Measurements from ENCODE around the gene DPP3.
"Not testable (repeated sequence)": the region's sequence is repeated elsewhere in the genome, so short reads cannot be mapped to it uniquely, and the experiment has no call there.

Gene DPP3

GRCh38 chr11:66530927-66531709 is 50.9 kb downstream of the DPP3 start:
- FAIRE-seq (no peak), DNase-seq (ENCODE audit: low spot score) (no peak)

DNA sequence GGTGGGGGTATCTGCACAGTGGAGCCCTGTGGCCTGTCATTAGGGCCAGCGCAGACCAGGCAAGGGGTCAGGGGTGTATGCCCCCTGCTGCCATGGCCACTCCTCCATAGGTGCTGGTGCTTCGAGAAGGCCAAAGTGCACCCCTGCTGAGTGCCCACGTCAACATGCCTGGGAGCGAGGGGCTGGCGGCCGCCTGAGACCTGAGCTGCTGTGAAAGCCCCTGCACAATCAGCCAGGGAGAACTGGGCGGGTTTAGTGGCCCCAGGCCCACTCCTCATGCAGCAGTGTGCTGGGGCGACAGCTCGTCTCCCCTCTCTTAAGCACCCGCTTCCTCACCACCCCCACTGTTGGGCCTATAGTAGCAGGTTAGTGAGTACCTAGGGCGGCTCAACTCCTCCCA is 51.6 kb downstream of the DPP3 start:
- DNase-seq (ENCODE audit: low spot score), result no peak
- FAIRE-seq, result no peak

DNA sequence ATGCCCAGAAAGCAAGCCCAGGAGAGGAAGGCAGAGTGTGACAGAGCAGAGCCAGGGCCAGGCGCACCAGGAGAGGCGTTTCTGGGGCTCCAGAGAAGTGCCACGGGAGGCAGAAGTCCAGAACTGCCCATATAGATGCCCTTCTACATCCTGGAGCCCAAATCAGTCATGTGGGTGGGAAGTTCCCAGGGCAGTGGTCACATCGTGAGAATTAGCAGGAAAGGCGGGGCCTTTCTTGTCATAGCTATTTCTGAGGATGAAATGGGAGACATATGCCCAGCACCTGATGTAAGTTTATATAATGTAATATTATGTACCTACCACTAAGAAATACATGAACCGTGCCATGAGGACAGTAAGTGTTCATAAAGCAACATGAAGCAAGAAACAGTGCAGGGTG is 52.5 kb downstream of the DPP3 start:
- FAIRE-seq (no peak), DNase-seq (ENCODE audit: low spot score) (no peak)

GRCh38 chr11:66539170-66539869 is 59.1 kb downstream of the DPP3 start:
- FAIRE-seq (no peak), DNase-seq (ENCODE audit: low spot score) (no peak)

DNA sequence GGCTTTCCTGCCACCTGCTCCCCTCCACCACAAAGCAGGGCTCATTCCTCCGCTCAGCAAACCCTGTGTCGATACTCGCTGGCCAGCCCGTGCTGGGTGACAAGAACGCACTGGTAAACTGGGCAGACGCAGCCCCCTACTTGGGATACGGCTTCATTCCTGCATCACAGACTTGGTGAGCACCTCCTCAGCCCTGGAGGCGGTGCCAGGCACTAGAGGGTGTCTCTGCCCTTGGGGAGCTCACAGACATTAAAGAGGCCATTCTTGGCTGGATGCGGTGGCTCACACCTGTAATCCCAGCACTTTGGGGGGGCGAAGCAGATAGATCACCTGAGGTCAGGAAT is 59.6 kb downstream of the DPP3 start:
- FAIRE-seq, result no peak
- no peak for DNase-seq (ENCODE audit: low spot score)

DNA sequence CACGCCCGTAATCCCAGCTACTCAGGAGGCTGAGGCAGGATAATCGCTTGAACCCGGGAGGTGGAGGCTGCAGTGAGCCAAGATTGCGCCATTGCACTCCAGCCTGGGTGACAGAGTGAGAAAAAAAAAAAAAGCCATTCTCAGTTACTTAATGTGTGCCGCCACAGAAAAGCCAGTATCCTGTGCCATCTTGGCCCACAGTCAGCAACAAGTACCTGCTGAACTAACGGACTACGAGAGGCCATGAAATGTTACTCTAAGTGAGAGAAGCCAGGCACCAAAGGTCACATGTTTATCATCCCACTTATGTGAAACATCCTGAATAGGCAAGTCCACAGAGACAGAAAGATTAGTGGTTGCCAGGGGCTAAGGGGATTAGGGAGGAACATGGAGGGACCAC is 60.4 kb downstream of the DPP3 start:
- FAIRE-seq; DNase-seq (ENCODE audit: low spot score): not testable (repeated sequence)

DNA sequence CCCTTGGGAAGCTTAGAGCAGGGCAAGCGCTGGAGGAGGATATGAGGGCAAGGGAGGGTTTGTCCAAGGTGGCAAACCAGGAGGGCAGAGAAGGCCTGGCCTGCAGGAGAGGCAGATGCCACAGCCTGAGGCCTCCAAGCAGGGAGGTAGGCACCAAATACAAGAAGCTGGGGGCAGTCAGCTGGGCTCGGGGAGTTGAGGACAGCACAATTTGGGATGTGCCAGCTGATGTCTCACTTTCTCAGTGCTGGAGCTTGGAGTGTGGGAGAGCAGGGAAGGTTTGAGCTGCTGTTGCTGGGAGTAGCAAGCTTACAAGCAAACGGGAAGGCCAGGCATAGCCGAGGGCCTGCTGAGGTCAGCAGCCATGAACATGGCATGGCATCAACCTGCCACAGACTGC is 61.7 kb downstream of the DPP3 start:
- DNase-seq (ENCODE audit: low spot score), result no peak

DNA sequence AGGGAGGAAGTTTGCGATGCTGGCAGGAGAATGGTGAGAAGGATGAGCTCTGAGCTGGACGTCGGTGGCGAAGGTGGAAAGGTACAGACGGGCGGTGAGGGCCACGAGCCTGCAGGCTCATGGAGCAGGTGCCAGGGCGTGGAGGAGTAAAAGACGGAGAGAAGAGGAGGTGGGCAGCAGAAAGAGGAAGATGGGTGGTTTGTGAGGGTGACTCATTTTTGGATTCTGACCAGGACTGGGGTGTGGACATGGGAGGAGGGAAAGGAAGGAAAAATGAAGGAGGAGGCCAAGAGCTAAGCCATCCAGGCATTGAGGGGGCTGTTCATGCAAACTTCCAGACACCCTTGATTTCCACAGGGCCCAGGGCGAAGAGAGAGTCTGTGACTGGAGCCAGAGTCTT is 62.1 kb downstream of the DPP3 start:
- FAIRE-seq (no peak), DNase-seq (ENCODE audit: low spot score) (no peak)

More for the DNA sequence above, 61.7 kb downstream of the DPP3 start:
- FAIRE-seq, result no peak

DNA sequence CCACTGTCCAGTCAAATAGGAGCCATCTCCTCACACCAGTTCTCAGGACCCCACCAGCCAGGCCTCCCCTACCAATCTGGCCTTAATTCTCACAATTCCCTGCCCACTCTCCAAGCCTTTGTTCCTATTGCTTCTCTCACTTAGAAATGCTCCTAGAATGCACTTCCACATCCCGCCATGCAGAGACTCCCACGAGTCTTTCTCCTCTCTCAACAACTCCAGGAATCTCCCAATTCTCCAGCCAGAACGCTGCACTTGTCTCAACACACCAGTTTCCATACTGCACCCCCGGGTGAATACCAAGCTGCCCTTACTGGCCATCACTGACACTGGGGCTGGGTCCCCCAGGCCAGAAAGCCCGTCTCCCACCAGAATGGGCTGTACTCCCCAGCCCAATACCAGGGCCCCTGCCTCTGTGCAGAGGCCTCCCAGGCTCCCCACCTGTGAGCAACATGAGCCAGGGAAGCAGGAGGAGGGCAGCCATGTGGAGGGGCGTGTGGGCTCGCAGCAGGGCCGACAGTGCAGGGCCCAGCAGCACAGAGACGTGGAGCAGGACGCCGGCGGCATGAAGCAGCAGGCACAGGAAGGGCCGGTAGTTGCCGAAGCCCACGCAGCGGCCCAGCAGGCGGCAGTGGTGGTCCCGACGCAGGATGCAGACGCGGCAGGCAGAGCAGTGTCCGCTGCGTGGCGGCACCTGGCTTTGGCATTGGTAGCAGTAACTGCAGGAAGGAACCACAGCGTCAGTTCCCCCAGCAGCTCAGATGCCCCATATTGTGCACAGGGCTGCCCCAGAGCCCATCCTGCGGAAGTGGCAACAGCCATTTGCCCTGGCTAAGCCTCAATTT is 63.3 kb downstream of the DPP3 start:
- FAIRE-seq (no peak), DNase-seq (ENCODE audit: low spot score) (no peak)

- not testable (repeated sequence) for FAIRE-seq; DNase-seq (ENCODE audit: low spot score)
Observed at GRCh38 chr11:66544952-66545351, 64.7 kb downstream of the DPP3 start.

DNA sequence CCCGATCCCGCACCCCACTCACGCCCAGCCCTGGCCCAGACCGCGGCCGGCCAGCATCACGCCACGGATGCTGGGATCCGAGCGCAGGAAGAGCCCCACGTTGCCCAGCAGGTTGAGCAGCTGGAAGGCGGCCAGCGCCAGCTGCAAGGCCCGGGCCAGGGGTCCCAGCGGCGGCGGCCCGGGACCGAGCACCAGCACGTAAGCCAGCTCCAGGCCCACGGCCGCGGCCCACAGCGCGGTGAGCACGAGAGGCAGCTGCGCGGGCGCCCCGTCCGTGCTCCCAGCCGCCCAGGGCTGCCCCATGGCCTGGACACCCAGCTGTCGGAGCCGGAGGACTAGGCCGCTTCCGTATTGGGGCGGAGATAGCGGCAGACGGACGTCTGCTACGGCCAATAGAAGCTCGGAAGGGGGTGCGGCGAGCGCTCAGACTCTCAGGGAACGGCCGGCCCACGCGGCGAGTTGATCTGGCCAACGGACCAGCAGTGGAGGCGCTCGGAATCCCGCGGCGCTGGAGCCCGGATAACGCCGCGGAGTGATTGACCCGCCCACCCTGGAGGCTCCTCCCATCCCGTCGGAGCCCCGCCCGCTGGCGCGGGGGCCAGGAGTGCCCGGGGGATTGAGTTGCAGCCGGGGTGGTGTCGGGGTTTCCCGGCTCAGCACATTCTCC is 65.6 kb downstream of the DPP3 start, which contains the start of gene ZDHHC24:
Gene ZDHHC24 (minus strand): TSS at position 348 of the 667 bp plus-strand sequence. CDS start 45 bp downstream, at position 303.
- FAIRE-seq (peak; percentile 80), DNase-seq (ENCODE audit: low spot score) (peak; percentile 92)

DNA sequence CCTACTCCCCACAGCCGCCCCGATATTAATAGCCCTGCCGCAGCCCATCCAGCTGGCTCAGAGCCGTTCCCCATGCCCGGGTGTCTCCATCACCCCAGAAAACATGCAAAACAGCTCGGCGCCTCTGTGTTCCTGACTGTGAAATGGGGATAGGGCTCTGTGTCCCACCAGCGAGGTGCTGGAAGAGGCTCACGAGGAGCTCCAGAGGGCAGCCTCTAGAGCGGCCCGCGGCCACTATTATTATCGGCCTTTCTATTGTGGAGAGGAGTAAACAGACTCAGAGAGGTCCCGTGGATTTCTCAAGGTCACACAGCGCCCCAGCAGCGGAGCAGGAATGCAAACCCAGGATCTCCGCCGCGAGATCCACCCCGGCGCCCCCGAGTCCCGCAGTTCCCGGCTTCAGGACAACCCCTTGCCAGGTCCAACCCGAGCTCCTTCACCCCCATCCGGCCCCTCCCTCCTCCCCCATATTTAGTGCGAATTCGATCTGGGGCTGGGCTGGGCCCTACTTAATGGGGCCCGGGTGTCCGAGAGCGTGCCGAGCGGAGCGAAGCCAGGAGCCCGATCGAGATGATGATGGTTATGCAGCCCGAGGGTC is 66.2 kb downstream of the DPP3 start, which contains the start of gene ACTN3:
Gene ACTN3 (plus strand): TSS at position 536 of the 598 bp plus-strand sequence. CDS start 35 bp downstream, at position 571.
- FAIRE-seq (no peak), DNase-seq (ENCODE audit: low spot score) (no peak)

- FAIRE-seq, result no peak
- no peak for DNase-seq (ENCODE audit: low spot score)
Observed at GRCh38 chr11:66546966-66547661, 66.9 kb downstream of the DPP3 start.

DNA sequence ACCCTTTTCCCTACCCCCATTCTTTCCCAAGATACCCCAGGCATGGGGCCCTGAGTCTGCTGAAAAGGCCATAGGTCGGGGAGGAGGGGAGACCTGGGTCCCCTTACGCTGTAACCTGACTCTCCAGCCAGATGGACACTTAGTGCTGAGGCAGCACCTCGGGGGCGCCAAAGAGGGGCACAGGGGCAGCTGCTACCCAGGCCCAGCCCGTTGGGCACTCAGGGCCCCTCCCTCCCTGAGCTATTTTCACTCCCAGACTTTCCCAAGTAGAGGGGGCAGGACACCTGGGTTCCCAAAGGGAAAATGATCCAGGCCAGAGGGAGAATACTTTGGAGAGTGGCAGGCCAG is 67.4 kb downstream of the DPP3 start:
- no peak for DNase-seq (ENCODE audit: low spot score)
- FAIRE-seq, result no peak

DNA sequence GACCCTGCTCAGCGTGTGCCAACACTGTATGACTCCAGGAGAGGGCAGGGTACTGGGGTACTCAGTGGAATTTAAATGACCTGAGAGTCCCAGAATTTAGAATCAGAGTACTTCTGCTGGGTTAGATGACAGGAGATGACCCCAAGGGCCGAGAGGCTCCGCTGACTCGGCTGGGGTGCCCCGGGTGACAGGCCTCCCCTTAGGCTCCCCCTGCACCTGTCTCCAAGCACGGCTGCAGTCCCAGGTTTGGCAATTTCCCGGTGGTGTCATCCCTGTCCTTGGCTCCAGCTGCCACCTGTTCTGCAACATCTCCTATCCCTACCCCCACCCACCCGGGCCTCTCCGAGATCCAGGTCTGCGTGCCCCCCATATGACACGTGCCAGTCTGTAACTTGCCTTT is 67.8 kb downstream of the DPP3 start:
- DNase-seq (ENCODE audit: low spot score), result no peak
- no peak for FAIRE-seq

DNA sequence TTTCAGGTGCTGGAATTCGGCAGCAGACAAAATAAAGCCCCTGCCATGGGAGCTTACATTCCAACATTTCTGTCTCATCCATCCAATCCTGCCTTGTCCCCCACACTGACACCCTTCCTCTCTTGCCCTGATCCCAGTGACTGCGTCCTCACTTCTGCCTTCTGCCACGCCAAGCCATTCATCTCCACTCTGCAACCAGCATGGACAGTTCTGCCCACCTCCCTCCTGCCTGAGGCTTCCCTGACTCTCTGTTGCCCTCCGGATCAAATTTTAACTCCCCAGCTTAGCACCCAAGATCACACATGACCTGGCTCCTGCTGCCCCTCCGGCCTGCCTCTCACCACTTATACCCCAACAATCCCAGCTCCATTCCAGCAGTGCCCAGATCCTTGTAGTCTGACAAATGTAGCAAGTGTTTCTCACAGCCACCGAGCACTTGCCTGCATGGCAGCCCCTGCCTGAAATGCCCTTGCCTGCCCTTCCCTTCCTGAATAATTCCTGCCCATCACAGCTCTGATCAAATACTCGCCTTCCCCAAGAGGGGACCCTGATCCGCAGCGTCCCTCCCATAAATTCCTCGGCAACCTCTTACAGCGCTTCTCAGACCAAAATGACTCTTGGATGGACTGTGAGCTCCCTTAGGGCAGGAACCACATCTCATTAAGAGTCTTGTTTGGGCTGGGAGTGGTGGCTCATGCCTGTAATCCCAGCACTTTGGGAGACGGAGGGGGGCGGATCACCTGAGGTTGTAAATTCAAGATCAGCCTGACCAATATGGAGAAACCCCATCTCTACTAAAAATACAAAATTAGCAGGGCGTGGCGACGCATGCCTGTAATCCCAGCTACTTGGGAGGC is 68.8 kb downstream of the DPP3 start:
- DNase-seq (ENCODE audit: low spot score), result no peak
- FAIRE-seq, result no peak

- no peak for FAIRE-seq
Observed at GRCh38 chr11:66549696-66550095, 69.5 kb downstream of the DPP3 start.

GRCh38 chr11:66550887-66551286 is 70.7 kb downstream of the DPP3 start:
- FAIRE-seq (no peak), DNase-seq (ENCODE audit: low spot score) (no peak)

More at GRCh38 chr11:66549696-66550095, 69.5 kb downstream of the DPP3 start:
- no peak for DNase-seq (ENCODE audit: low spot score)

GRCh38 chr11:66554602-66555001 is 74.4 kb downstream of the DPP3 start:
- DNase-seq (ENCODE audit: low spot score), result no peak
- FAIRE-seq, result no peak

Data from RCC 7860 (cell line).